GM12878 (cell line): ENCODE measurements around the gene KDM5B. TPM values are rescaled to one million over a fixed set of nuclear protein-coding genes. Genes with fewer than 3 reads are reported as not detected.

Experiments
- ATF7 ChIP-seq: fragments of 450-650 bp; IDR thresholded peaks from 2 replicates; pipeline ENCODE4 v1.6.1; 2016; ENCODE audit warnings: low read depth, mild to moderate bottlenecking
- BMI1 ChIP-seq: fragments of 450-650 bp; IDR thresholded peaks from 2 replicates; pipeline ENCODE4 v1.6.1; 2016; ENCODE audit warnings: mild to moderate bottlenecking, moderate library complexity, borderline replicate concordance
- E2F4 ChIP-seq: IDR thresholded peaks from 2 replicates; pipeline ENCODE4 v1.6.1; 2012; ENCODE audit warnings: low read depth, low read length, improper control_type of control experiment
- ELK1 ChIP-seq: IDR thresholded peaks from 2 replicates; pipeline ENCODE4 v1.6.1; 2012; ENCODE audit warnings: low read depth, low read length, improper control_type of control experiment
- HDAC6 ChIP-seq: fragments of 200-600 bp; sonication (generic); IDR thresholded peaks from one replicate; pipeline ENCODE4 v1.8.0; 2017; ENCODE audit warnings: antibody characterized with exemption; ENCODE audit not compliant: unreplicated experiment
- KAT2A ChIP-seq: conservative IDR thresholded peaks from 2 replicates; pipeline ENCODE4 v1.6.1; 2011; ENCODE audit warnings: low read depth, low read length; ENCODE audit not compliant: control insufficient read depth
- LARP7 ChIP-seq: fragments of 450-650 bp; IDR thresholded peaks from 2 replicates; pipeline ENCODE4 v1.6.1; 2017; ENCODE audit warnings: mild to moderate bottlenecking
- MEF2A ChIP-seq: IDR thresholded peaks from 2 replicates; pipeline ENCODE4 v1.6.1; 2011; ENCODE audit warnings: low read depth, mild to moderate bottlenecking, low read length, moderate library complexity; ENCODE audit not compliant: insufficient read depth
- MYB ChIP-seq: fragments of 150-350 bp; IDR thresholded peaks from 2 replicates; pipeline ENCODE4 v1.6.1; 2014; ENCODE audit warnings: mild to moderate bottlenecking, low read depth, low read length, borderline replicate concordance
- MYC ChIP-seq: IDR thresholded peaks from 2 replicates; pipeline ENCODE4 v1.6.1; 2011; ENCODE audit warnings: mild to moderate bottlenecking, low read length, moderate library complexity, inconsistent platforms; ENCODE audit not compliant: insufficient read depth, insufficient replicate concordance, insufficient read length, severe bottlenecking
- NFXL1 ChIP-seq: fragments of 450-650 bp; IDR thresholded peaks from 2 replicates; pipeline ENCODE4 v1.6.1; 2017; ENCODE audit warnings: antibody characterized with exemption, mild to moderate bottlenecking, borderline replicate concordance
- NR2C1 ChIP-seq: fragments of 450-650 bp; IDR thresholded peaks from 2 replicates; pipeline ENCODE4 v1.6.1; 2017; ENCODE audit warnings: antibody characterized with exemption, mild to moderate bottlenecking, moderate library complexity
- NR2C2 ChIP-seq: IDR thresholded peaks from 2 replicates; pipeline ENCODE4 v1.6.1; 2011; ENCODE audit warnings: borderline replicate concordance, low read depth; ENCODE audit not compliant: control insufficient read depth, insufficient read length
- POU2F2 ChIP-seq: IDR thresholded peaks from 3 replicates; pipeline ENCODE4 v1.6.1; 2011; ENCODE audit warnings: low read depth, mild to moderate bottlenecking, low read length, borderline replicate concordance
- RELB ChIP-seq: fragments of 450-650 bp; IDR thresholded peaks from 2 replicates; pipeline ENCODE4 v1.6.1; 2017; ENCODE audit warnings: low read depth, mild to moderate bottlenecking, moderate library complexity
- RFX5 ChIP-seq: IDR thresholded peaks from 2 replicates; pipeline ENCODE4 v1.6.1; 2011; ENCODE audit warnings: low read depth, low read length, improper control_type of control experiment
- SRF ChIP-seq, 2 experiments: IDR thresholded peaks; 2 replicates each; pipeline ENCODE4 v1.6.1; 2011; ENCODE audit warnings: low read depth in 2 of 2, low read length in 2 of 2, mild to moderate bottlenecking in 1 of 2, moderate library complexity in 1 of 2
- STAT1 ChIP-seq: fragments of 450-650 bp; conservative IDR thresholded peaks from 2 replicates; pipeline ENCODE4 v1.6.1; 2014; ENCODE audit warnings: antibody characterized with exemption, mild to moderate bottlenecking
- TCF12 ChIP-seq: IDR thresholded peaks from 2 replicates; pipeline ENCODE4 v1.6.1; 2011; ENCODE audit warnings: low read depth, mild to moderate bottlenecking, low read length
- YY1 ChIP-seq: IDR thresholded peaks from 2 replicates; pipeline ENCODE4 v1.6.1; 2011; ENCODE audit warnings: low read depth, mild to moderate bottlenecking, low read length
- ZNF274 ChIP-seq: IDR thresholded peaks from one replicate; pipeline ENCODE4 v1.8.0; 2011; ENCODE audit not compliant: insufficient read length, insufficient read depth
- polyA plus RNA-seq, 11 experiments: library from polyadenylated mRNA; depleted of rRNA in 4 of 11; unstranded in 6 of 11; stranded (reverse) in 5 of 11; fragments of >200 nt; fragmentation: Nextera tagmentation in 4 of 11; fragmentation: Illumina TruSeq in 1 of 11; extraction: Ambion mirVana in 4 of 11; extraction: Trizol in 1 of 11; gene quantifications; 1 replicate in 1 of 11; 2 replicates in 10 of 11; pipeline versions ENCODE4 v1.2.1 to v1.2.3, GENCODE V29; 2011 to 2016; ENCODE audit warnings: inconsistent platforms in 2 of 11, missing spikeins in 2 of 11, low read depth in 1 of 11
- total RNA-seq, 4 experiments: library from RNA; depleted of rRNA in 3 of 4; stranded (reverse); fragments of >200 nt in 3 of 4; fragmentation: Illumina TruSeq in 1 of 4; extraction: Trizol in 1 of 4; gene quantifications; 2 replicates each; pipeline versions ENCODE4 v1.2.1 to v1.2.3, GENCODE V29; 2013 to 2021
- TF ChIP-seq, protein P1 (sequence below): fragments of 150-350 bp; IDR thresholded peaks from 2 replicates; pipeline ENCODE4 v1.6.1; 2014; ENCODE audit warnings: mild to moderate bottlenecking, low read depth, low read length
- TF ChIP-seq, protein P2 (sequence below): IDR thresholded peaks from 2 replicates; pipeline ENCODE4 v1.6.1; 2012; ENCODE audit warnings: low read length, inconsistent platforms

The KDM5B gene
- total and polyA plus RNA-seq, 10 of the 15 experiments (the other 5 are each of a cell fraction or from before 2014, with no cell fraction given): 1.7 to 26.6 (median 8.1) TPM

DNA sequence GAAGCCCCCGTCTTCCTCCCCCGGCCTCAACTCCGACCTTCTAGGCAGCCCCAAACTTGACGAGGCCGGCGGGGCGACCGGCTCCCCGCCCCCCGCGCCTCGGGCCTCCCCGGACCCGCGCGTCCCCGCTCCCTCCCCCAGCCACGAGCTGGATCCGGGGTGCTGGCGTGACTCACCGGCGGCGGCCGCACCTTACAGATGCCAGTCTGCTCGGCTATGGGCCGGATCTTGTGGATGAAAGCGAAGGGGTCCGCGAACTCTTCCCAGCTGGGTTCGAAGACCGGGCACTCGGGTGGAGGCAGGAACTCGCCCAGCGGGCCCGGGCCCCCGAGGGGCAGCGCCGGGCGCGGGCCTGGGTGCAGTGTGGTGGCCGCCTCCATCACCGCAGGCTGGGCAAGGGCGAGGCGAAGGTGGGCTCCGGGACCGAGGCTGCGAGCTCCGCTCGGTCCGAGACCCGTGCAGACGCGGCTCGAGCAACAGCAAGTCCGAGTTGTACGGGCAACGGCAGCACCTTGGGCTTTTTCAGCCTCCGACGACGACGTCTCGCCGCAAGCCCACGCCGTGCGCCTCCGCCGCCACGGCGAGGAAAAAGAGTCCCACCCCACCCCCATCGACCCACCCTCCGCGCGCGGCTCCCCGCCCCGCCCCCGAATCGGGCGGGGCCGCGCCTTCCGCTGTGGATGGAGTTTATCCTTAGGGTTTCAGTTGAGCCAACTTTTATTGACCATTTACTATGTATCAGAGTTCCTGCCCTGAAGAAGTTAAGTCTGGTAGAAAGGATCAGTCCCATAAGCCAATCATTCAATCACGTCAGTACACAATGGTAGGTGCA, at the start of gene KDM5B (continued):
- TF ChIP-seq ELK1: no peak
- TF ChIP-seq ATF7: no peak
- TF ChIP-seq, protein P1, sequence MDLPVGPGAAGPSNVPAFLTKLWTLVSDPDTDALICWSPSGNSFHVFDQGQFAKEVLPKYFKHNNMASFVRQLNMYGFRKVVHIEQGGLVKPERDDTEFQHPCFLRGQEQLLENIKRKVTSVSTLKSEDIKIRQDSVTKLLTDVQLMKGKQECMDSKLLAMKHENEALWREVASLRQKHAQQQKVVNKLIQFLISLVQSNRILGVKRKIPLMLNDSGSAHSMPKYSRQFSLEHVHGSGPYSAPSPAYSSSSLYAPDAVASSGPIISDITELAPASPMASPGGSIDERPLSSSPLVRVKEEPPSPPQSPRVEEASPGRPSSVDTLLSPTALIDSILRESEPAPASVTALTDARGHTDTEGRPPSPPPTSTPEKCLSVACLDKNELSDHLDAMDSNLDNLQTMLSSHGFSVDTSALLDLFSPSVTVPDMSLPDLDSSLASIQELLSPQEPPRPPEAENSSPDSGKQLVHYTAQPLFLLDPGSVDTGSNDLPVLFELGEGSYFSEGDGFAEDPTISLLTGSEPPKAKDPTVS: no peak
- TF ChIP-seq TCF12: no peak
- TF ChIP-seq SRF (IDR thresholded peaks at IDR 0.05; ENCODE audit: low read depth in 2 of 2, low read length in 2 of 2): no peak
- TF ChIP-seq MEF2A: no peak
- no peak for TF ChIP-seq ZNF274
- TF ChIP-seq RELB: no peak
- no peak for TF ChIP-seq KAT2A
- TF ChIP-seq NFXL1: no peak
- no peak for TF ChIP-seq RFX5
- TF ChIP-seq LARP7: no peak; the same call in 1 of the 2 replicates
- TF ChIP-seq BMI1: no peak
- TF ChIP-seq MYB: no peak
- TF ChIP-seq HDAC6: no peak
- no peak for TF ChIP-seq NR2C1
- no peak for TF ChIP-seq YY1
- peak; percentile 72; the same call in 1 of the 3 replicates for TF ChIP-seq POU2F2
- no peak for TF ChIP-seq STAT1
- no peak for TF ChIP-seq MYC
- TF ChIP-seq E2F4: no peak
- TF ChIP-seq, protein P2, sequence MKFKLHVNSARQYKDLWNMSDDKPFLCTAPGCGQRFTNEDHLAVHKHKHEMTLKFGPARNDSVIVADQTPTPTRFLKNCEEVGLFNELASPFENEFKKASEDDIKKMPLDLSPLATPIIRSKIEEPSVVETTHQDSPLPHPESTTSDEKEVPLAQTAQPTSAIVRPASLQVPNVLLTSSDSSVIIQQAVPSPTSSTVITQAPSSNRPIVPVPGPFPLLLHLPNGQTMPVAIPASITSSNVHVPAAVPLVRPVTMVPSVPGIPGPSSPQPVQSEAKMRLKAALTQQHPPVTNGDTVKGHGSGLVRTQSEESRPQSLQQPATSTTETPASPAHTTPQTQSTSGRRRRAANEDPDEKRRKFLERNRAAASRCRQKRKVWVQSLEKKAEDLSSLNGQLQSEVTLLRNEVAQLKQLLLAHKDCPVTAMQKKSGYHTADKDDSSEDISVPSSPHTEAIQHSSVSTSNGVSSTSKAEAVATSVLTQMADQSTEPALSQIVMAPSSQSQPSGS: no peak
- TF ChIP-seq NR2C2: no peak
